Smooth muscle cell (in vitro differentiated cells): ENCODE results near the gene FBXO3. TPM values are rescaled to one million over a fixed set of nuclear protein-coding genes. Genes with fewer than 3 reads are reported as not detected.

ENCODE experiments used
- DNase-seq: peaks from one replicate; lab custom pipeline; 2025; ENCODE audit not compliant: unreplicated experiment; lab: John Stamatoyannopoulos, UW
- H2AFZ ChIP-seq: fragments of 200-600 bp; sonication (generic); 2 replicates; pipeline ENCODE4 v1.6.0; 2016; ENCODE audit warnings: antibody characterized with exemption, low read depth, mild to moderate bottlenecking
- H3F3A ChIP-seq: fragments of 200-600 bp; sonication (generic); 2 replicates; pipeline ENCODE4 v1.6.0; 2017; ENCODE audit warnings: antibody characterized with exemption, low read depth
- H3K27ac ChIP-seq: fragments of 200-600 bp; sonication (generic); 2 replicates; pipeline ENCODE4 v1.5.1; 2016; ENCODE audit warnings: low read depth, mild to moderate bottlenecking
- H3K27me3 ChIP-seq: fragments of 200-600 bp; sonication (generic); 2 replicates; pipeline ENCODE4 v1.6.1; 2016; ENCODE audit warnings: low read depth, mild to moderate bottlenecking
- H3K36me3 ChIP-seq: fragments of 200-600 bp; sonication (generic); 2 replicates; pipeline ENCODE4 v1.5.1; 2016; ENCODE audit warnings: low read depth
- H3K4me1 ChIP-seq: fragments of 200-600 bp; sonication (generic); 2 replicates; pipeline ENCODE4 v1.5.1; 2016; ENCODE audit warnings: low read depth
- H3K4me2 ChIP-seq: fragments of 200-600 bp; sonication (generic); 2 replicates; pipeline ENCODE4 v1.6.0; 2016; ENCODE audit warnings: mild to moderate bottlenecking
- H3K4me3 ChIP-seq: fragments of 200-600 bp; sonication (generic); 2 replicates; pipeline ENCODE4 v1.5.1; 2016; ENCODE audit warnings: mild to moderate bottlenecking
- H3K79me2 ChIP-seq: fragments of 200-600 bp; sonication (generic); 2 replicates; pipeline ENCODE4 v1.6.0; 2016; ENCODE audit warnings: low read depth, mild to moderate bottlenecking
- H3K9ac ChIP-seq: fragments of 200-600 bp; sonication (generic); 2 replicates; pipeline ENCODE4 v1.6.0; 2016; ENCODE audit warnings: low read depth
- H3K9me3 ChIP-seq: fragments of 200-600 bp; sonication (generic); replicated peaks from 2 replicates; pipeline ENCODE4 v1.5.1; 2016; ENCODE audit warnings: low read depth
- H4K20me1 ChIP-seq: fragments of 200-600 bp; sonication (generic); 2 replicates; pipeline ENCODE4 v1.6.0; 2016; ENCODE audit warnings: low read depth
- WGBS: methylation state at CpG from one replicate; pipeline ENCODE4 v1.1.7; 2016; ENCODE audit warnings: low lambda C conversion rate; 5-methylcytosine and 5-hydroxymethylcytosine counted together
- polyA plus RNA-seq: library from polyadenylated mRNA; unstranded; fragments of >200 nt; fragmentation: Nextera tagmentation; extraction: Ambion mirVana; gene quantifications from 2 replicates; pipeline ENCODE4 v1.2.1, GENCODE V29; 2016
- total RNA-seq: library from RNA; depleted of rRNA; stranded (reverse); fragments of >200 nt; gene quantifications from 2 replicates; pipeline ENCODE4 v1.2.3, GENCODE V29; 2014
- TF ChIP-seq, protein P1 (sequence below): fragments of 200-600 bp; sonication (generic); IDR thresholded peaks from 2 replicates; pipeline ENCODE4 v1.5.1; 2017; ENCODE audit warnings: borderline replicate concordance, mild to moderate bottlenecking, antibody characterized with exemption; ENCODE audit not compliant: insufficient read depth, poor library complexity, severe bottlenecking

Gene FBXO3
- total and polyA plus RNA-seq, 2 experiments from 2014 or later: 28.8 to 63.6 TPM

- H3K27me3 ChIP-seq: no peaks in the 10 kb centered on the region
- no peaks in the 10 kb centered on the region for H3F3A ChIP-seq
- no peak overlapping the region for H2AFZ ChIP-seq
- H3K27ac ChIP-seq: no peak overlapping the region
- H3K79me2 ChIP-seq: peaks cover 10% of the 10 kb centered on the region
- TF ChIP-seq, protein P1, sequence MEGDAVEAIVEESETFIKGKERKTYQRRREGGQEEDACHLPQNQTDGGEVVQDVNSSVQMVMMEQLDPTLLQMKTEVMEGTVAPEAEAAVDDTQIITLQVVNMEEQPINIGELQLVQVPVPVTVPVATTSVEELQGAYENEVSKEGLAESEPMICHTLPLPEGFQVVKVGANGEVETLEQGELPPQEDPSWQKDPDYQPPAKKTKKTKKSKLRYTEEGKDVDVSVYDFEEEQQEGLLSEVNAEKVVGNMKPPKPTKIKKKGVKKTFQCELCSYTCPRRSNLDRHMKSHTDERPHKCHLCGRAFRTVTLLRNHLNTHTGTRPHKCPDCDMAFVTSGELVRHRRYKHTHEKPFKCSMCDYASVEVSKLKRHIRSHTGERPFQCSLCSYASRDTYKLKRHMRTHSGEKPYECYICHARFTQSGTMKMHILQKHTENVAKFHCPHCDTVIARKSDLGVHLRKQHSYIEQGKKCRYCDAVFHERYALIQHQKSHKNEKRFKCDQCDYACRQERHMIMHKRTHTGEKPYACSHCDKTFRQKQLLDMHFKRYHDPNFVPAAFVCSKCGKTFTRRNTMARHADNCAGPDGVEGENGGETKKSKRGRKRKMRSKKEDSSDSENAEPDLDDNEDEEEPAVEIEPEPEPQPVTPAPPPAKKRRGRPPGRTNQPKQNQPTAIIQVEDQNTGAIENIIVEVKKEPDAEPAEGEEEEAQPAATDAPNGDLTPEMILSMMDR: no peak
- no peak overlapping the region for H3K4me3 ChIP-seq
- H4K20me1 ChIP-seq: peaks cover 12% of the 10 kb centered on the region
- 86% methylated on average over 2 of the region's 2 CpGs for WGBS
- no peak overlapping the region for H3K4me2 ChIP-seq
- no peak for DNase-seq
- no peak overlapping the region for H3K9ac ChIP-seq
- peaks cover 20% of the 10 kb centered on the region for H3K36me3 ChIP-seq
- no peaks in the 10 kb centered on the region for H3K4me1 ChIP-seq
- no peaks in the 10 kb centered on the region for H3K9me3 ChIP-seq
Observed at GRCh38 chr11:33766085-33766484, 8.2 kb downstream of the FBXO3 start.

DNA sequence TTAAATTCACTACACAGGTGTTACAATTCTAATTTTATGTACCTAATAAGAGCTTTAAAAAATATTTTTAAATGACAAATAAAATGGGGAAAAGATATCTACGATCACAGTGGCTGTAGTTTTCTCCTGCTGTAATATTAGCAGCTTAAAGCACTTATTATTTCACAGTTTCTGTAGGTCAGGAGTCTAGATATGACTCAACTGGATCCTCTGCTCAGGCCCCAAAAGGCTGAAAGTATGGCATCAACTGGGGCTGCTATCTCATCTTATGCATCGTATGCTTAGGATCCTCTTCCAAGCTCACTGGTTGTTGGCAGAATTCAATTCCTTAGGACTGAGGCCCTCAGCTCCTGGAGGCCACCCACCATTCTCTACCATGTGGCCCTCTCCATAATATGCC, 12.8 kb downstream of the FBXO3 start:
- 92% methylated on average over 2 of the region's 2 CpGs for WGBS

DNA sequence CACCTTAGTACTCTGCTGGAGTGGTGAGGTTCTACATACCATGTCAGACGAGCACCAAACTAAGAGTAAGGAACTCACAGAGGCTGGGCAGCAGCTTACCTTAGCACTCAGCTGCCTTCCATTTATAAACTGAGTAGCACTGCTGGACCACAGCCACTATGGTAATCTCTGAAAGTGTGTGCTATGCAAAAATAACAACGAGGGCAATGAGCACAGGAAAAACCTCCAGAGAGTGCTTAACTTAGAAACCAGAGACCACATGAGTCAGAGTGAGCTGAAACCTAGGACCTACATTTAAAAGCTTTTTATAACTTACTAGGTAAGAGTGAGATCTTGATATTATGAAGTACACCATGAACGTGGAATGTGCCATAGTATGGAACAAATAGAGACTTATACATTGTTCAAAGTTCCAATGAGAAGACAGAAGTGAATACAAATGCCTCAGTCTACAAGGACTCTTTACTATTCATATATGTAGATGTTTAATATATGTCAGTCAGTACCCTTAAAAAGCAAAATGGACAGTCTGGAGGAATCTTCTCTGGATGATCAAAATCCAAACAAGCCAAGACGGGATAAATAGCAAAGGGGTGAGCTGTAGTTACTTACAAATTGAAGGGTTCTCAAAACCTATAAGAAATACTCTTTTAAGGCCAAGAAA, 20.9 kb downstream of the FBXO3 start:
- no peak for DNase-seq
- TF ChIP-seq, protein P1: no peak
- Histone ChIP-seq H4K20me1 (no peaks in the 10 kb centered on the region), H3K4me1 (no peaks in the 10 kb centered on the region), H3K4me3 (no peak overlapping the region), H3K27ac (no peak overlapping the region), H3K9me3 (no peaks in the 10 kb centered on the region), H3K27me3 (no peaks in the 10 kb centered on the region), H3F3A (no peaks in the 10 kb centered on the region), H3K9ac (no peak overlapping the region), H3K79me2 (no peaks in the 10 kb centered on the region), H3K4me2 (no peak overlapping the region), H2AFZ (no peak overlapping the region), H3K36me3 (peaks cover 8% of the 10 kb centered on the region)
- 59% methylated on average over 4 of the region's 4 CpGs for WGBS

More for the DNA sequence above, 12.8 kb downstream of the FBXO3 start:
- Histone ChIP-seq H3K27me3 (no peaks in the 10 kb centered on the region), H3K79me2 (peaks cover 4% of the 10 kb centered on the region), H3K4me1 (no peaks in the 10 kb centered on the region), H2AFZ (no peak overlapping the region), H3K4me3 (no peak overlapping the region), H3K4me2 (no peak overlapping the region), H4K20me1 (no peaks in the 10 kb centered on the region), H3K36me3 (peaks cover 17% of the 10 kb centered on the region), H3K27ac (no peak overlapping the region), H3F3A (no peaks in the 10 kb centered on the region), H3K9me3 (no peaks in the 10 kb centered on the region), H3K9ac (no peak overlapping the region)
- TF ChIP-seq, protein P1: no peak
- no peak for DNase-seq

- peaks cover 7% of the 10 kb centered on the region for H3K36me3 ChIP-seq
- no peak overlapping the region for H3K27ac ChIP-seq
- no peak overlapping the region for H3K4me2 ChIP-seq
- H3K27me3 ChIP-seq: no peaks in the 10 kb centered on the region
- H3F3A ChIP-seq: no peaks in the 10 kb centered on the region
- DNase-seq: no peak
- no peak overlapping the region for H3K4me3 ChIP-seq
- TF ChIP-seq, protein P1: no peak
- H3K9ac ChIP-seq: no peak overlapping the region
- 96% methylated on average over 3 of the region's 3 CpGs for WGBS
- H2AFZ ChIP-seq: no peak overlapping the region
- H4K20me1 ChIP-seq: no peaks in the 10 kb centered on the region
- H3K9me3 ChIP-seq: no peaks in the 10 kb centered on the region
- H3K79me2 ChIP-seq: no peaks in the 10 kb centered on the region
- H3K4me1 ChIP-seq: no peaks in the 10 kb centered on the region
Observed at GRCh38 chr11:33751878-33752277, 22.4 kb downstream of the FBXO3 start.
